Psoas muscle (tissue), 8 donors: Measurements from ENCODE around the gene MAP3K4. TPM values are rescaled to one million over a fixed set of nuclear protein-coding genes. Genes with fewer than 3 reads are reported as not detected.
A peak's percentile ranks its signal among the peaks of the same experiment; 100 is the strongest.

Experiments used
- ATAC-seq, 4 donors: fragments of 200-7000 bp; cut with Tn5 transposase; one replicate each; pipeline ENCODE4 v1.9.1; 2020; ENCODE audit warnings: moderate library complexity in 3 of 4, mild to moderate bottlenecking in 2 of 4
- DNase-seq, 2 donors: peaks; one replicate each; pipeline ENCODE4 v3.0.0-alpha.2; 2020
- H3K27ac ChIP-seq: fragments of 200-600 bp; one replicate; pipeline ENCODE4 v1.8.0; 2022
- H3K27me3 ChIP-seq, 3 donors: fragments of 200-600 bp in 1 of 3; one replicate each; pipeline versions ENCODE4 v1.6.1 to v1.8.0; 2013 to 2022; ENCODE audit warnings: low read length in 2 of 3, mild to moderate bottlenecking in 2 of 3, moderate library complexity in 1 of 3; ENCODE audit not compliant: insufficient read depth in 3 of 3
- H3K36me3 ChIP-seq, 2 donors: fragments of 200-600 bp in 1 of 2; one replicate each; pipeline versions ENCODE4 v1.6.1 to v1.8.0; 2013 to 2022; ENCODE audit warnings: low read depth in 1 of 2, mild to moderate bottlenecking in 1 of 2, moderate library complexity in 1 of 2; ENCODE audit not compliant: insufficient read depth in 1 of 2
- H3K4me1 ChIP-seq: fragments of 200-600 bp; one replicate; pipeline ENCODE4 v1.8.0; 2022
- H3K4me3 ChIP-seq: fragments of 200-600 bp; one replicate; pipeline ENCODE4 v1.8.0; 2022; ENCODE audit warnings: mild to moderate bottlenecking
- H3K9me3 ChIP-seq: fragments of 200-600 bp; one replicate; pipeline ENCODE4 v1.8.0; 2022
- WGBS, 3 donors: extraction: QIAGEN DNeasy Blood & Tissue Kit; methylation state at CpG; one replicate each; pipeline versions ENCODE4 v1.1.6 to v1.1.7; 2013; 5-methylcytosine and 5-hydroxymethylcytosine counted together
- intact Hi-C, 2 donors: fragments of 100-400 bp; cut with DNase I; formaldehyde crosslinking; loops; one replicate each; pipeline versions ENCODE4 v1.11.0 to v1.14.2; 2022
- polyA plus RNA-seq, 3 donors: library from polyadenylated mRNA; stranded (reverse); fragments of 200-250 nt; gene quantifications; one replicate each; pipeline ENCODE4 v1.2.3, GENCODE V29; 2013
- total RNA-seq, 4 donors: library from RNA; stranded (reverse); fragmentation: NEBNext Ultra II Directional in 2 of 4; extraction: Animal tissue kit (Norgen Biotek cat#: 25700) in 2 of 4; gene quantifications; one replicate each; pipeline versions ENCODE4 v1.2.1 to v1.2.4, GENCODE V29; 2021 to 2023
- TF ChIP-seq, protein P1 (sequence below): fragments of 200-600 bp; IDR thresholded peaks from one replicate; pipeline ENCODE4 v1.8.0; 2022; ENCODE audit warnings: antibody characterized with exemption
- donor health status: healthy with polysubstance abuse.
- donor health status: DM: no; HTN: no; CAD: no; lungs with moderate emphysema.
- donor health status: Bipolar disorder and iron deficiency.
- donor health status: healthy.
- donor health status: DM: yes; HTN: yes; CAD: no.
- donor health status: DM: no; HTN: no; CAD: no.
- donor health status: DM: no; HTN: no; CAD: no.
- donor health status: DM: yes; HTN: yes; CAD: no.

MAP3K4 gene
- total and polyA plus RNA-seq, 7 donors, result 13.5 to 45.8 (median 19.4) TPM

DNA sequence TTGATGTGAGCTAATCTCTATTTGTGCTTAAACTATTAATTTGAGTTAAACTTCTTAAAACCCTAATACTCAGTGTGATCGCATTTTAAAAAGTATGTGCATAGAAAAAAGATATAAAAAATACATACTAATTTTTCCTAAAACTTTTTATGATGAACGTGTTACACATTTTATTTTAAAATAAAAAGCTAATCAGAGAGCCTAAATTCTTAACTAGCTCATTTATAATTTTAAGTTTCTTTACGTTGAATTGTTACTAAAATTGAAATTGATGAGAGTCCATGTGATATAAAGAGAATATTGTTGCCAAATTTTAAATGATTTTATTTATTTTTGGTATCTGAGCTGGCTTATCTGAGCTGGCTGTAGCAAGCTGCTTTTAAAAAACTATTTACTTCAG lies 6.6 kb downstream of the MAP3K4 start:
- WGBS, 3 donors, result 94 to 96% (median 95%) methylated on average over 3 of the region's 3 CpGs
- H3K36me3 ChIP-seq, result no peaks in the 10 kb centered on the region
- H3K4me3 ChIP-seq, result no peak overlapping the region
- intact Hi-C loops, result loop anchor here in 1 of 2 donors (5.0 kb wide), 1 partner anchor 836 kb away; no protein-coding TSS in a partner anchor
- H3K9me3 ChIP-seq, result no peaks in the 10 kb centered on the region
- ATAC-seq, result no peak
- H3K27me3 ChIP-seq, result no peaks in the 10 kb centered on the region
- no peak for DNase-seq
- TF ChIP-seq, protein P1, sequence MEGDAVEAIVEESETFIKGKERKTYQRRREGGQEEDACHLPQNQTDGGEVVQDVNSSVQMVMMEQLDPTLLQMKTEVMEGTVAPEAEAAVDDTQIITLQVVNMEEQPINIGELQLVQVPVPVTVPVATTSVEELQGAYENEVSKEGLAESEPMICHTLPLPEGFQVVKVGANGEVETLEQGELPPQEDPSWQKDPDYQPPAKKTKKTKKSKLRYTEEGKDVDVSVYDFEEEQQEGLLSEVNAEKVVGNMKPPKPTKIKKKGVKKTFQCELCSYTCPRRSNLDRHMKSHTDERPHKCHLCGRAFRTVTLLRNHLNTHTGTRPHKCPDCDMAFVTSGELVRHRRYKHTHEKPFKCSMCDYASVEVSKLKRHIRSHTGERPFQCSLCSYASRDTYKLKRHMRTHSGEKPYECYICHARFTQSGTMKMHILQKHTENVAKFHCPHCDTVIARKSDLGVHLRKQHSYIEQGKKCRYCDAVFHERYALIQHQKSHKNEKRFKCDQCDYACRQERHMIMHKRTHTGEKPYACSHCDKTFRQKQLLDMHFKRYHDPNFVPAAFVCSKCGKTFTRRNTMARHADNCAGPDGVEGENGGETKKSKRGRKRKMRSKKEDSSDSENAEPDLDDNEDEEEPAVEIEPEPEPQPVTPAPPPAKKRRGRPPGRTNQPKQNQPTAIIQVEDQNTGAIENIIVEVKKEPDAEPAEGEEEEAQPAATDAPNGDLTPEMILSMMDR, result no peak
- no peak overlapping the region for H3K27ac ChIP-seq
- H3K4me1 ChIP-seq, result peaks cover 39% of the 10 kb centered on the region

DNA sequence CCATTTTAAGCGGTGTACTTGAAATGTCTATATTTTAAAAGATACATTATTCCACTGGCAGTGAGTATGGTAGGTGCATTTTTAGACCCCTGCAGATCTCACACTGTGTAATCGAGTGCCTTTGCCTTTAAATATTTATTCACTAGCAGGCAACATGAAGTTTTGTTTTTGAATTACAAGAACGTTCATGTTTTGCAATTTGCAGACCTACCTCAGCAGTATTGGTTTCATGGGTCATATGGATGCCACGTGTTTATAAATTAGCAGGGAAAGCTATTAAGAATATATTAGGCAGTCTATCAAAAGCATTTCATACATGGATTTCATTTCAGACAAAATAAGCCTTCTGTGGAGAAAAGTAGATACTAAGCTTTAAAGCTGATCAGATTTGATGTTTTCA lies 7.2 kb downstream of the MAP3K4 start:
- H3K9me3 ChIP-seq, result no peaks in the 10 kb centered on the region
- WGBS, 3 donors, result 68 to 78% (median 70%) methylated on average over 4 of the region's 4 CpGs
- H3K4me1 ChIP-seq, result peaks cover 35% of the 10 kb centered on the region
- ATAC-seq (no peak), DNase-seq (no peak)
- no peaks in the 10 kb centered on the region for H3K27me3 ChIP-seq
- H3K4me3 ChIP-seq, result no peak overlapping the region
- intact Hi-C loops, result loop anchor here in 1 of 2 donors (5.0 kb wide), 1 partner anchor 836 kb away; no protein-coding TSS in a partner anchor
- TF ChIP-seq, protein P1, result no peak
- no peaks in the 10 kb centered on the region for H3K36me3 ChIP-seq
- no peak overlapping the region for H3K27ac ChIP-seq

DNA sequence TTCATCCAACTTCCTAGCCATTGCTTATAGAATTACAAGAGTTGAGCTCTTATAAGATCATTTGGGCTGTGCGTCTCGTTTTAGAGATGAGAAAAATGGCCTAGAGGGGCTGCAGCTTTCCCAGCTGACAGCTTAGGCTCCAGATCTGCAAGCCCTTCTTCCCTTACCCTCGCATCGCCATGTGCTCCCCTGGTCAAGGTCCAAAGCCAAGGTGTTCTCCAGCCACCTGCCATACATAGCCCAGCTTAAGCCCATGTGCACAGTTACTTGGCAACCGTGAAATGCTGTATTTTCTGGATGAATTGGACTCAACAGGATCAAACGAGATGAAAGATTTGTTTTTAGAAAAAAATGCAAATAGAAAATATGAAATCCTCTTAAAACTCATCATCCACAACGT lies 7.9 kb downstream of the MAP3K4 start:
- ATAC-seq, result no peak
- no peaks in the 10 kb centered on the region for H3K9me3 ChIP-seq
- intact Hi-C loops, result loop anchor here in 1 of 2 donors (5.0 kb wide), 1 partner anchor 837 kb away; no protein-coding TSS in a partner anchor
- H3K36me3 ChIP-seq, result no peaks in the 10 kb centered on the region
- peaks cover 35% of the 10 kb centered on the region for H3K4me1 ChIP-seq
- no peaks in the 10 kb centered on the region for H3K27me3 ChIP-seq
- H3K27ac ChIP-seq, result no peak overlapping the region
- no peak for DNase-seq
- no peak overlapping the region for H3K4me3 ChIP-seq
- TF ChIP-seq, protein P1, result no peak
- whole genome bisulfite sequencing, 3 donors, result 50 to 69% (median 52%) methylated on average over 7 of the region's 7 CpGs

DNA sequence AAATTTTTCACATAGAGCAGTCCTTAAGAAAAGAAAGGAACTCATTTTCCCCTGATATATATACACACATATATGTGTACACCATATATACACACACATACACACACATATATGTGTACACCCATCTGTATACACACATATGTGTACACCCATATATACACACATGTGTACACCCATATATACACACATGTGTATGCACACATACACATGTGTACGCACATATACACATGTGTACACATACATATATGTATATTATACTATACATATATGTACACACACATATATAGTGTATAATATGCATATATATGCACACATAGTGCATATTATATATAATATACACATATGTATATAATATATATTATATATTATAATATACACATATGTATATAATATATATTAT lies 9.1 kb downstream of the MAP3K4 start:
- H3K4me3 ChIP-seq, result no peak overlapping the region
- H3K9me3 ChIP-seq, result no peaks in the 10 kb centered on the region
- no peak for ATAC-seq
- H3K27ac ChIP-seq, result no peak overlapping the region
- H3K27me3 ChIP-seq, result no peaks in the 10 kb centered on the region
- H3K36me3 ChIP-seq, result no peaks in the 10 kb centered on the region
- 94 to 98% (median 98%) methylated on average over 1 of the region's 1 CpG for WGBS, 3 donors
- TF ChIP-seq, protein P1, result no peak
- no peak for DNase-seq
- intact Hi-C loops, result no loop called here
- peaks cover 29% of the 10 kb centered on the region for H3K4me1 ChIP-seq

DNA sequence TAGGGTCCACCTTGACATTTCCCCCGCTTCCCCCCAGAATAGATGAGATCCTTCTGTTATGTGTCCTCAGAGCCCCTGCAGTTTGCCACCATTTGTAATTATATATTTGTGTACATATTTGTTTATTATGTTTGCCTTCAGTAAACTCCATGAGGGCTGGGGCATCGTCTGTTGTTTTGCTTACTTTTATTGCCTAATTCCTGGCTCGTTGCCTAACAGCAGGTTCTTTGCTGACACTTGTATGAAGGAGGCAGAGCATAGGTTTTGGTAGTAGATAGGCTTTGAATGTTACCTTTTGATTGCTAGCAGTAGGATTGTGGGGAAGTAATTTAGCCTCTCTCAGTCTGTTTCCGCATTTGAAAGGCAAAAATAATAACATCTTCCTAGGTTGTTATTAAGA lies 9.9 kb downstream of the MAP3K4 start:
- Histone ChIP-seq H3K27ac (no peak overlapping the region), H3K4me3 (no peak overlapping the region), H3K27me3 (no peaks in the 10 kb centered on the region), H3K4me1 (peaks cover 21% of the 10 kb centered on the region), H3K36me3 (no peaks in the 10 kb centered on the region), H3K9me3 (no peaks in the 10 kb centered on the region)
- no peak for DNase-seq
- TF ChIP-seq, protein P1, result no peak
- ATAC-seq, result peak in 3 of 4 donors; percentile 40 to 65 (median 55)
- intact Hi-C loops, result no loop called here
- 52 to 58% (median 54%) methylated on average over 4 of the region's 4 CpGs for WGBS, 3 donors
